Right renal cortex interstitium (tissue), 3 donors: ENCODE data around the gene MEIOC. TPM values are rescaled to one million over a fixed set of nuclear protein-coding genes. Genes with fewer than 3 reads are reported as not detected.
"Not testable (repeated sequence)": the region's sequence is repeated elsewhere in the genome, so short reads cannot be mapped to it uniquely, and the experiment has no call there.

Experiments used
- DNase-seq, 3 donors: peaks; one replicate each; pipeline ENCODE4 v3.0.0-alpha.2; 2013; ENCODE audit warnings: low read depth in 3 of 3, low spot score in 2 of 3
- polyA plus RNA-seq, 3 donors: library from polyadenylated mRNA; unstranded; fragments of 120-200 nt; gene quantifications; one replicate each; pipeline ENCODE4 v1.2.1, GENCODE V29; 2013; ENCODE audit not compliant: insufficient read length in 3 of 3

MEIOC gene
- polyA plus RNA-seq: 1 to 10 TPM; 2.0 to 2.6 (median 2.1) TPM

- no peak for DNase-seq
These were observed at the start of gene MEIOC for GRCh38 chr17:44655983-44656710. Gene MEIOC, plus strand, starts transcription at chr17:44656468. Its CDS starts 146 bp downstream, at chr17:44656614.

- DNase-seq: no peak
These were observed 49.6 kb upstream of the MEIOC start for GRCh38 chr17:44606658-44607057.

GRCh38 chr17:44607836-44608690 lies 48.2 kb upstream of the MEIOC start:
- peak in 1 of 3 donors; percentile 63 for DNase-seq

GRCh38 chr17:44608727-44609435 lies 47.4 kb upstream of the MEIOC start:
- no peak for DNase-seq

GRCh38 chr17:44610331-44610730 lies 45.9 kb upstream of the MEIOC start:
- no peak for DNase-seq

- no peak for DNase-seq
These were observed 45.4 kb upstream of the MEIOC start for GRCh38 chr17:44610871-44611270.

- no peak for DNase-seq
These were observed 41.4 kb upstream of the MEIOC start for GRCh38 chr17:44614862-44615261.

- DNase-seq: not testable (repeated sequence)
These were observed 37.6 kb upstream of the MEIOC start for GRCh38 chr17:44618652-44619051.

GRCh38 chr17:44623070-44623725 lies 33.1 kb upstream of the MEIOC start:
- no peak for DNase-seq

- DNase-seq: no peak
These were observed 28.6 kb upstream of the MEIOC start for GRCh38 chr17:44627513-44628242.

GRCh38 chr17:44628243-44629188 lies 27.8 kb upstream of the MEIOC start:
- peak; percentile 70 to 84 (median 81) for DNase-seq

- DNase-seq: no peak
These were observed 27.0 kb upstream of the MEIOC start for GRCh38 chr17:44629314-44629713.

GRCh38 chr17:44630703-44631102 lies 25.6 kb upstream of the MEIOC start:
- no peak for DNase-seq

GRCh38 chr17:44633998-44634397 lies 22.3 kb upstream of the MEIOC start:
- DNase-seq: no peak

GRCh38 chr17:44634401-44634800 lies 21.9 kb upstream of the MEIOC start:
- not testable (repeated sequence) for DNase-seq

- no peak for DNase-seq
These were observed 19.7 kb upstream of the MEIOC start for GRCh38 chr17:44636562-44636961.

GRCh38 chr17:44637066-44637465 lies 19.2 kb upstream of the MEIOC start:
- no peak for DNase-seq

GRCh38 chr17:44642834-44643233 lies 13.4 kb upstream of the MEIOC start:
- no peak for DNase-seq

GRCh38 chr17:44645341-44645740 lies 10.9 kb upstream of the MEIOC start:
- DNase-seq: no peak
